C4-2B (cell line): ENCODE measurements around the gene FBXL13.

ENCODE experiments used
- ZFX ChIP-seq: fragments of 450-650 bp; IDR thresholded peaks from 2 replicates; pipeline ENCODE4 v1.6.1; 2017
- TF ChIP-seq, protein P1 (sequence below): fragments of 450-650 bp; conservative IDR thresholded peaks from 2 replicates; pipeline ENCODE4 v1.5.1; 2017; ENCODE audit warnings: mild to moderate bottlenecking

DNA sequence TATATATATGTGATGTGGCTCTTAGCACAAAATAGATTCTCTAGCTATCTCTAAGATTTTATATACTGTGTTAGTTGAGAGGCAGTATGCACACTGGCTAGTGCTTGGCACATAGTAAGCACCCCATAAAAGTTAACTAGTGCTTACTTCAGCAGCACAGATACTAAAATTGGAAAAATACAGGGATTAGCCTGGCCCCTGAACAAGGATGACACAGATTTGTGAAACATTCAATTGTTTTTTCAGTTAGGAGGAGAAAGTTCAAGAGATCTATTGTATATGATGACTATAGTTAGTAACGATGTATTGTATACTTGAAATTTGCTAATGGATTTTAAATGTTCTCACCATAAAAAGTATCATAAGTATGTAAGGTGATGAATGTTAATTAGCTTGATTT, 240.1 kb downstream of the FBXL13 start:
- TF ChIP-seq, protein P1, sequence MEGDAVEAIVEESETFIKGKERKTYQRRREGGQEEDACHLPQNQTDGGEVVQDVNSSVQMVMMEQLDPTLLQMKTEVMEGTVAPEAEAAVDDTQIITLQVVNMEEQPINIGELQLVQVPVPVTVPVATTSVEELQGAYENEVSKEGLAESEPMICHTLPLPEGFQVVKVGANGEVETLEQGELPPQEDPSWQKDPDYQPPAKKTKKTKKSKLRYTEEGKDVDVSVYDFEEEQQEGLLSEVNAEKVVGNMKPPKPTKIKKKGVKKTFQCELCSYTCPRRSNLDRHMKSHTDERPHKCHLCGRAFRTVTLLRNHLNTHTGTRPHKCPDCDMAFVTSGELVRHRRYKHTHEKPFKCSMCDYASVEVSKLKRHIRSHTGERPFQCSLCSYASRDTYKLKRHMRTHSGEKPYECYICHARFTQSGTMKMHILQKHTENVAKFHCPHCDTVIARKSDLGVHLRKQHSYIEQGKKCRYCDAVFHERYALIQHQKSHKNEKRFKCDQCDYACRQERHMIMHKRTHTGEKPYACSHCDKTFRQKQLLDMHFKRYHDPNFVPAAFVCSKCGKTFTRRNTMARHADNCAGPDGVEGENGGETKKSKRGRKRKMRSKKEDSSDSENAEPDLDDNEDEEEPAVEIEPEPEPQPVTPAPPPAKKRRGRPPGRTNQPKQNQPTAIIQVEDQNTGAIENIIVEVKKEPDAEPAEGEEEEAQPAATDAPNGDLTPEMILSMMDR, result no peak
- TF ChIP-seq ZFX, result no peak
